Endothelial cell of umbilical vein (primary cell): ENCODE measurements around the gene ADGRL3. TPM values are rescaled to one million over a fixed set of nuclear protein-coding genes. Genes with fewer than 3 reads are reported as not detected.

Source experiments
- BruUV-seq: library from RNA; stranded (reverse); fragments of 400-500 nt; replicated peaks from 2 replicates; lab custom pipeline; 2021; lab: Mats Ljungman, UMichigan
- CTCF ChIA-PET: fragments of 300-600, 350-600 bp; sonication (Branson Sonifier 250); formaldehyde crosslinking; loops from one replicate; lab custom pipeline; 2021; ENCODE audit warnings: antibody characterized with exemption, inconsistent platforms; lab: Charles Lee
- POLR2A ChIA-PET: fragments of 300-600, 350-600 bp; sonication (Branson Sonifier 250); formaldehyde crosslinking; loops from one replicate; lab custom pipeline; 2021; ENCODE audit warnings: antibody characterized with exemption, inconsistent platforms; lab: Charles Lee
- DNase-seq: peaks from one replicate; pipeline ENCODE4 v3.0.0-alpha.2; 2011; ENCODE audit warnings: low read depth, low spot score
- FAIRE-seq: peaks from 2 replicates; lab custom pipeline; 2011; peaks lifted over from hg19 to GRCh38; lab: Jason Lieb, UNC
- H2AFZ ChIP-seq: 2 replicates; pipeline ENCODE4 v1.6.0; 2012; ENCODE audit warnings: low read depth, low read length, control low read depth, inconsistent platforms
- H3K27ac ChIP-seq: 2 replicates; pipeline ENCODE4 v1.5.1; 2011; ENCODE audit warnings: low read depth, mild to moderate bottlenecking, control low read depth, low read length, moderate library complexity; ENCODE audit not compliant: insufficient read depth
- H3K27me3 ChIP-seq, 2 experiments: 2 replicates each; pipeline versions ENCODE4 v1.6.0 to v1.6.1; 2011; ENCODE audit warnings: low read length in 2 of 2, mixed read lengths in 1 of 2; ENCODE audit not compliant: control insufficient read depth in 2 of 2, insufficient read depth in 2 of 2
- H3K36me3 ChIP-seq, 2 experiments: 2 replicates in 1 of 2; 3 replicates in 1 of 2; pipeline ENCODE4 v1.5.1; 2011; ENCODE audit warnings: low read length in 2 of 2, mild to moderate bottlenecking in 1 of 2, moderate library complexity in 1 of 2; ENCODE audit not compliant: control insufficient read depth in 2 of 2, insufficient read depth in 2 of 2; ENCODE audit errors: extremely low read depth in 1 of 2
- H3K4me1 ChIP-seq: 3 replicates; pipeline ENCODE4 v1.5.1; 2011; ENCODE audit warnings: mild to moderate bottlenecking, low read length; ENCODE audit not compliant: control insufficient read depth, insufficient read depth; ENCODE audit errors: extremely low read depth
- H3K4me2 ChIP-seq: 2 replicates; pipeline ENCODE4 v1.6.1; 2011; ENCODE audit warnings: low read length, control low read depth, mixed read lengths; ENCODE audit not compliant: insufficient read depth
- H3K4me3 ChIP-seq, 3 experiments: fragments of 200-600 bp in 1 of 3; sonication (generic), shearing (Covaris generic) in 1 of 3; replicated peaks in 1 of 3; 2 replicates each; pipeline ENCODE4 v1.5.1; 2011 to 2016; ENCODE audit warnings: control low read depth in 3 of 3, low read length in 3 of 3, mild to moderate bottlenecking in 2 of 3, inconsistent platforms in 1 of 3, low read depth in 1 of 3, moderate library complexity in 1 of 3; ENCODE audit not compliant: insufficient read depth in 1 of 3
- H3K79me2 ChIP-seq: 2 replicates; pipeline ENCODE4 v1.6.0; 2012; ENCODE audit warnings: low read length, inconsistent platforms; ENCODE audit not compliant: control insufficient read depth, insufficient read depth
- H3K9ac ChIP-seq: replicated peaks from 2 replicates; pipeline ENCODE3; 2011; ENCODE audit warnings: low read length, control low read depth; ENCODE audit not compliant: insufficient read depth; ENCODE audit errors: extremely low read depth
- H3K9me1 ChIP-seq: replicated peaks from 3 replicates; pipeline ENCODE4 v1.6.0; 2011; ENCODE audit warnings: mild to moderate bottlenecking, low read length; ENCODE audit not compliant: control insufficient read depth, insufficient read depth; ENCODE audit errors: extremely low read depth
- H3K9me3 ChIP-seq: replicated peaks from 2 replicates; pipeline ENCODE4 v1.5.1; 2012; ENCODE audit warnings: low read length, inconsistent platforms; ENCODE audit not compliant: control insufficient read depth, insufficient read depth
- H4K20me1 ChIP-seq: replicated peaks from 2 replicates; pipeline ENCODE3; 2011; ENCODE audit warnings: mild to moderate bottlenecking, low read length; ENCODE audit not compliant: control insufficient read depth, insufficient read depth; ENCODE audit errors: extremely low read depth
- EZH2 ChIP-seq: IDR thresholded peaks from 2 replicates; pipeline ENCODE4 v1.6.1; 2012; ENCODE audit warnings: borderline replicate concordance, low read depth, mild to moderate bottlenecking, moderate library complexity, low read length, inconsistent platforms; ENCODE audit not compliant: severe bottlenecking
- JUN ChIP-seq: IDR thresholded peaks from 2 replicates; pipeline ENCODE4 v1.6.1; 2011; ENCODE audit warnings: borderline replicate concordance, low read depth; ENCODE audit not compliant: insufficient read length, insufficient read depth
- MYC ChIP-seq: IDR thresholded peaks from one replicate; pipeline ENCODE4 v1.6.1; 2011; ENCODE audit warnings: mild to moderate bottlenecking, low read depth, low read length
- dilution Hi-C: fragments of 300-500 bp; cut with MboI; formaldehyde crosslinking; loops from one replicate; pipeline ENCODE4 v1.15.0; 2019; ENCODE audit warnings: low sequenced_read_pairs; ENCODE audit not compliant: extremely low pct_ligation_motif_present
- intact Hi-C: fragments of 100-400 bp; cut with micrococcal nuclease; formaldehyde crosslinking; loops from one replicate; pipeline ENCODE4 v1.10.0; 2022
- polyA plus RNA-seq, 4 experiments: library from polyadenylated mRNA; depleted of rRNA in 3 of 4; stranded (reverse) in 3 of 4; unstranded in 1 of 4; fragments of >200 nt; gene quantifications; 2 replicates each; pipeline versions ENCODE4 v1.2.1 to v1.2.3, GENCODE V29; 2011 to 2012; ENCODE audit warnings: missing spikeins in 1 of 4
- total RNA-seq: library from RNA; stranded (reverse); gene quantifications from 2 replicates; pipeline ENCODE4 v1.2.3, GENCODE V29; 2021

ADGRL3 gene
- total and polyA plus RNA-seq, 2 donors (not counting 3 experiments of a cell fraction or from before 2014, with no cell fraction given), result not detected

DNA sequence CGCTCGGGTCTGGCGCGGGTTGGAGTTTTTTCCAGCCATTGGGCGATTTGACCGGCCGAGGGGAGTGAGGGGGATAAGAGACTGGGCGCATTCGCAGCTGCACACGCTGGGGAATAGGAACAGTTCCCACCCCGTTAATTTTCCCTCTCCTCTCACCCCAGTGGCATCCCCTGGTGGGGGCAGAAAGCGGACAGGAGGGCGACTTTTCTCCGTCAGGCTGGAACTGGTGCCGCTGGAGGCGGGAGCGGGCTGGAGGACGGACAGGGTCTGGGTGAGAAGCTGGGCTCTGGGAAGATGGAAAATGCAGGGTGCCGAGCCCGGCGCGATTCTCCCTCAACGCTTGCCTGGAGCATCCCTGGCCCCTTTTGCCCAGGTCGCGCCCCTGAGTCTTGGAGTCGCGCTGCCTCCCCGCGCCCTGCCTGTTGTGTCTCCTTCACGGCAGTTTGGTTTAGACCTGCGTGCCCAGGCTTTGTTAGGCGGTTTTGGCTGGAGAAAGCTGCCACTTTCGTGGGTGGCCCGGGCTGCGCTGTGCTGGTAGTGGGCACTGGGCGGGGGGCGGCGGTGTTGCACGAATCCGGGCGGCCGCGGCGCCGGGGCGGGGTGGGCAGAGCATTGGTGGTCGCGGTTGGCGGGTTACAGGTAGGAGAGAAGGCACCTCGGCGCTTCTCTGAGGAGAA, 2.0 kb downstream of the ADGRL3 start:
- H4K20me1 ChIP-seq, result no peaks in the 10 kb centered on the region
- H3K36me3 ChIP-seq, result no peaks in the 10 kb centered on the region
- intact Hi-C loops, result no loop called here
- H3K79me2 ChIP-seq, result no peaks in the 10 kb centered on the region
- H3K9me1 ChIP-seq, result no peaks in the 10 kb centered on the region
- DNase-seq (no peak), FAIRE-seq (no peak)
- no peak overlapping the region for H3K4me3 ChIP-seq
- dilution Hi-C loops, result no loop called here
- no peaks in the 10 kb centered on the region for H3K4me1 ChIP-seq
- H3K27ac ChIP-seq, result no peak overlapping the region
- TF ChIP-seq MYC (no peak), EZH2 (peak; percentile 12)
- H3K4me2 ChIP-seq, result no peak overlapping the region
- H2AFZ ChIP-seq, result no peak overlapping the region
- H3K27me3 ChIP-seq, result peaks cover 28 to 50% of the 10 kb centered on the region in 2 experiments
- no peak overlapping the region for H3K9ac ChIP-seq
- CTCF ChIA-PET, result no interaction called here
- no TSS peak for BruUV-seq
- POLR2A ChIA-PET, result no interaction called here
- no peaks in the 10 kb centered on the region for H3K9me3 ChIP-seq

DNA sequence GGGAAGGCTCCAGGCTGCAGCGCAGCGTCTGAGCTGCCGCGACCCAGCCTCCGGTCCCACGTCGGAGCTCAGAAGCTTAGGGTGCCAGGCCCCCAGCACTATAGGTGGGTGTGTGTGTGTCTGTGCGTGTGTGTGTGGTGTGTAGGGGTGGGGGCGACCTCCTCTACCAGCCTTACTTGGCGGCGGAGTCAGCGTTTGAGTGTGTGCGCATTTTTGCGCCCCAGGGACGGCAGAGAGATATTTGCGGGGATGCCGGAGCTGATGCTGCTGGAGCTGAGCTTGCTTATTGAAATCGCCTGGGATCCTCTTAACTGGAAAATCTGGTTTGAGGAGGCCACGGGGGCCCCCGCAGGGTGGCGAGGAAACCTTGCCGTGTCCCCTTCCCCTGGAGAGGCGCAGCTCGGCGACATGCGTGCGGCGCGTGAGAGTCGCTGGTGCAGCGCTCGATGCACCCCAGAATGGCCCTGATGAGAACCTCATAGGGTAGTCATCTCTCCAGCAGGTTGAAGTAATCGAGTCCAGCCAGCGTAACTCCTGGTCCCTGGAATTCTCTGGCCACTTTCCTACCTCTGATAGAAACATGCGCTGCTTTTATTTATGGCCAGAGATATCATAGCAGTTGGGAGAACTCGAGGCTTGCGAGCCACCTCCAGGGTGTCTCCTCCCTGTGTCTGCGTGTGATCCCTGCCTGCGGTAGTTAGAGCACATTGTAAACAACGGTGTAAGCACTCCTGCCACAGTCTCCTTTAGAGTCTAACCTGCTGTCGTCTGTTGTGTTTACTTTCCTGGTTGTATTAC, 2.7 kb downstream of the ADGRL3 start:
- no peaks in the 10 kb centered on the region for H3K4me1 ChIP-seq
- ChIA-PET POLR2A (no interaction called here), CTCF (no interaction called here)
- H4K20me1 ChIP-seq, result no peaks in the 10 kb centered on the region
- H3K9ac ChIP-seq, result no peak overlapping the region
- TF ChIP-seq JUN (no peak), EZH2 (peak; percentile 23)
- H3K4me2 ChIP-seq, result no peak overlapping the region
- dilution Hi-C loops (no loop called here), intact Hi-C loops (no loop called here)
- H3K27ac ChIP-seq, result no peak overlapping the region
- no peaks in the 10 kb centered on the region for H3K9me1 ChIP-seq
- DNase-seq (no peak), FAIRE-seq (no peak)
- H3K27me3 ChIP-seq, result peaks cover 28 to 50% of the 10 kb centered on the region in 2 experiments
- H3K4me3 ChIP-seq, result no peak overlapping the region
- no peaks in the 10 kb centered on the region for H3K36me3 ChIP-seq
- H3K79me2 ChIP-seq, result no peaks in the 10 kb centered on the region
- H3K9me3 ChIP-seq, result no peaks in the 10 kb centered on the region
- BruUV-seq, result no TSS peak
- H2AFZ ChIP-seq, result no peak overlapping the region
